Breast epithelium (tissue), 4 donors: ENCODE measurements around the gene IL17RD. TPM values are rescaled to one million over a fixed set of nuclear protein-coding genes. Genes with fewer than 3 reads are reported as not detected.
A peak's percentile ranks its signal among the peaks of the same experiment; 100 is the strongest.

Experiments used
- DNase-seq, 2 donors: peaks; one replicate each; pipeline ENCODE4 v3.0.0-alpha.2; 2019; ENCODE audit warnings: low spot score in 2 of 2
- H3K27ac ChIP-seq, 2 donors: fragments of 200-600 bp; sonication (generic) in 1 of 2; one replicate each; pipeline ENCODE4 v1.5.1; 2016 to 2019; ENCODE audit warnings: mild to moderate bottlenecking in 1 of 2
- H3K27me3 ChIP-seq, 2 donors: fragments of 200-600 bp; sonication (generic) in 1 of 2; one replicate each; pipeline versions ENCODE4 v1.5.1 to v1.6.0; 2017 to 2019; ENCODE audit warnings: control low read depth in 1 of 2, mild to moderate bottlenecking in 1 of 2
- H3K36me3 ChIP-seq: fragments of 200-600 bp; one replicate; pipeline ENCODE4 v1.5.1; 2019
- H3K4me1 ChIP-seq, 2 donors: fragments of 200-600 bp; sonication (generic); one replicate each; pipeline ENCODE4 v1.5.1; 2016 to 2019; ENCODE audit warnings: control low read depth in 1 of 2
- H3K4me3 ChIP-seq, 3 donors: fragments of 200-600 bp; sonication (generic); 1 replicate in 2 of 3; 2 replicates in 1 of 3; pipeline ENCODE4 v1.5.1; 2016 to 2019; ENCODE audit warnings: mild to moderate bottlenecking in 3 of 3, moderate library complexity in 2 of 3
- H3K9me3 ChIP-seq, 2 donors: fragments of 200-600 bp; sonication (generic) in 1 of 2; one replicate each; pipeline ENCODE4 v1.5.1; 2016 to 2019; ENCODE audit warnings: control low read depth in 1 of 2
- POLR2A ChIP-seq: fragments of 450-650 bp; IDR thresholded peaks from one replicate; pipeline ENCODE4 v1.6.1; 2016; ENCODE audit warnings: antibody characterized with exemption, mild to moderate bottlenecking, moderate library complexity
- POLR2AphosphoS5 ChIP-seq, 3 donors: sonication (generic); formaldehyde crosslinking; IDR thresholded peaks; one replicate each; pipeline ENCODE4 v1.6.1; 2017; ENCODE audit warnings: antibody characterized with exemption in 3 of 3
- intact Hi-C: fragments of 100-400 bp; cut with DNase I; formaldehyde crosslinking; loops from one replicate; pipeline ENCODE4 v1.15.1; 2023; ENCODE audit warnings: low total_unique reads
- total RNA-seq, 3 donors: library from RNA; depleted of rRNA; stranded (reverse); fragments of >200 nt; gene quantifications; one replicate each; pipeline ENCODE4 v1.1.0, GENCODE V29; 2016
- TF ChIP-seq, protein P1 (sequence below), 3 donors: fragments of 450-650 bp; IDR thresholded peaks; one replicate each; pipeline ENCODE4 v1.5.1; 2016 to 2017; ENCODE audit warnings: antibody characterized with exemption in 3 of 3, mild to moderate bottlenecking in 3 of 3, moderate library complexity in 3 of 3

Gene IL17RD
- total RNA-seq, 3 donors from 2014 or later = 3.0 to 31.8 (median 31.0) TPM

DNA sequence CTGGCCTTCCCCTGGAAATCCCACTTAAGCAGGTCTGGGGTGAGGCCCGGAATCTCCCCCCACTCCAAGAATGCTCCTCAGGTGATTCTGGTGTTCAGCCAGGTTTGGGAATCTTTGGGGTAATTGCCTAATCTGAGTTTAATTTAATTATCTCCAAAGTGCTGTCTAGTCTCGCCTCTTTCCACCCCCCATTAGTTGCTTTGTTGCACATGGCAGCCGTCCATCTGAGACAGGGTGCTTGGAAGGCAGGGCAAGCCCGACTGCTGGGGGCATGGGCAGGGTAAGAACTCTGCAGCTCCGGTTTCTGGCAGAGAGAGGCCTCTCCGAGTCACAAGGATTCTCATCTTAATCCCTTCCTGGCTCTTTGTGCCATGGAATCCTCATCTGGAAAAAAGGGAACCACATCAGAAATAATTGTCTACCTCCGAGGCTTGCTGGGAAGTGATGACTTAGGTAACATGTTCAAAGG, 15.0 kb downstream of the IL17RD start:
- no peaks in the 10 kb centered on the region for H3K9me3 ChIP-seq
- peaks cover 0 to 3% of the 10 kb centered on the region in 2 donors for H3K4me1 ChIP-seq
- intact Hi-C loops = no loop called here
- TF ChIP-seq, protein P1, sequence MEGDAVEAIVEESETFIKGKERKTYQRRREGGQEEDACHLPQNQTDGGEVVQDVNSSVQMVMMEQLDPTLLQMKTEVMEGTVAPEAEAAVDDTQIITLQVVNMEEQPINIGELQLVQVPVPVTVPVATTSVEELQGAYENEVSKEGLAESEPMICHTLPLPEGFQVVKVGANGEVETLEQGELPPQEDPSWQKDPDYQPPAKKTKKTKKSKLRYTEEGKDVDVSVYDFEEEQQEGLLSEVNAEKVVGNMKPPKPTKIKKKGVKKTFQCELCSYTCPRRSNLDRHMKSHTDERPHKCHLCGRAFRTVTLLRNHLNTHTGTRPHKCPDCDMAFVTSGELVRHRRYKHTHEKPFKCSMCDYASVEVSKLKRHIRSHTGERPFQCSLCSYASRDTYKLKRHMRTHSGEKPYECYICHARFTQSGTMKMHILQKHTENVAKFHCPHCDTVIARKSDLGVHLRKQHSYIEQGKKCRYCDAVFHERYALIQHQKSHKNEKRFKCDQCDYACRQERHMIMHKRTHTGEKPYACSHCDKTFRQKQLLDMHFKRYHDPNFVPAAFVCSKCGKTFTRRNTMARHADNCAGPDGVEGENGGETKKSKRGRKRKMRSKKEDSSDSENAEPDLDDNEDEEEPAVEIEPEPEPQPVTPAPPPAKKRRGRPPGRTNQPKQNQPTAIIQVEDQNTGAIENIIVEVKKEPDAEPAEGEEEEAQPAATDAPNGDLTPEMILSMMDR (IDR thresholded peaks at IDR 0.05) = no peak
- no peaks in the 10 kb centered on the region for H3K36me3 ChIP-seq
- peak overlapping the region; percentile 60 to 79 for H3K27ac ChIP-seq
- H3K4me3 ChIP-seq = no peak overlapping the region
- H3K27me3 ChIP-seq = no peaks in the 10 kb centered on the region
- DNase-seq = peak in 1 of 2 donors; percentile 66

DNA sequence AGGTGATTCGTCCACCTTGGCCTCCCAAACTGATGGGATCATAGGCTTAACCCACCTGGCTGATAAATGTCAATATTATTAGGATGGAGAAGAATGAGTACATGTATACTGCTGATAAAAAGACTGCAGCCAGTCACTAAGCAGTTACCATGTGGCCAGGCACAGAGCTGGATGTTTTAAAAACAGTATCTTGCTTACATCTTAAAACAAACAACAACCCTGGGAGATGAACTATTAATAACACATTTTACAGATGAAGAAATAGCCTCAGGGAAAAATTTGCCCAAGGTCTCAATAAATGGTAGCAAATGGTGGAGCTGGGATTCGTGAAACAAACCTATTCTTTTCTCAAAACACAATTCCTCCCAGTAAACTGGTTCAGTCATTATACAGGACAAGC, 18.1 kb downstream of the IL17RD start:
- TF ChIP-seq POLR2A (no peak), POLR2AphosphoS5 (IDR thresholded peaks at IDR 0.05) (no peak)
- TF ChIP-seq, protein P1 (IDR thresholded peaks at IDR 0.05) = no peak
- H3K27ac ChIP-seq = peak overlapping the region in 1 of 2 donors; percentile 44
- no peaks in the 10 kb centered on the region for H3K36me3 ChIP-seq
- no peak overlapping the region for H3K4me3 ChIP-seq
- DNase-seq = no peak
- intact Hi-C loops = no loop called here
- no peaks in the 10 kb centered on the region for H3K27me3 ChIP-seq
- H3K4me1 ChIP-seq = peaks cover 0 to 3% of the 10 kb centered on the region in 2 donors
- H3K9me3 ChIP-seq = no peaks in the 10 kb centered on the region

DNA sequence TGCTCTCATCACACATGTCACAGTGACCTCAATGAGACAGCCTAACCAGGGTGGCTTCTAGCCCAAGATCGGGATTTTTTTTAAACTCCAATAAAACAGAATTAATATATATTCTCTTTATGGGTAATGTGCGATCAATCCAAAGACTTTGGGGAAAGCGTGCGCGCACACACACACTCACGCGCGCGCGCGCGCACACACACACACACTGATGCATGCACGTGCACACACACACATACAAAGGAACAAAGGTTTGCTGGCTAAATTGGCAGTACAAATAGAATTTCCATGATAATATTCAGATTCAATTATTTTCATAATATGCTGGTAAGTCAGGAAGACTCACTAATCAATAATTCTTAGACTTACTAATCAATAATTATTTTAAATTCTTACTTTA, 19.3 kb downstream of the IL17RD start:
- Histone ChIP-seq H3K27me3 (no peaks in the 10 kb centered on the region), H3K36me3 (no peaks in the 10 kb centered on the region), H3K27ac (no peak overlapping the region), H3K4me3 (no peak overlapping the region), H3K9me3 (no peaks in the 10 kb centered on the region), H3K4me1 (no peaks in the 10 kb centered on the region)
- intact Hi-C loops = no loop called here
- TF ChIP-seq, protein P1 (IDR thresholded peaks at IDR 0.05) = no peak
- TF ChIP-seq POLR2AphosphoS5 (IDR thresholded peaks at IDR 0.05) = no peak
- TF ChIP-seq POLR2A = no peak
- no peak for DNase-seq

DNA sequence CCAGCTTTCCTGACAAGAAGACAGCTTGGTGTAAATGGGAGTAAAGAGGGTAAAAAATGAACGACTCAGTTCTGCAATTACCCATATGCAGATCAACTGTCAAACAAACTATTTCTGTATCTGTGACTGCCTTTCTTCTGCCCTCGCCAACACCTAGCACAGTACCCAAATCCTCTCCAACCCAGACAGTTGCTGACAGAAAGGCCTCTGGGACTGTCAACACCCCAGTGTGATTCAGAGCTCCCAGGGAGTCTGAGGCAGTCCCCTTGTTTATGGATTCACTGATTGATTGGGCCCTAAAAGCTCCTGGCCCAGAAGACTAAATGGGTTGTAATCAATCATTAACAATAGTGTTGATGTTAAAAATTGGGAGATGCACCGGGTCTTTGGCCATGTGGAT, 20.2 kb downstream of the IL17RD start:
- Histone ChIP-seq H3K4me1 (no peaks in the 10 kb centered on the region), H3K9me3 (no peaks in the 10 kb centered on the region), H3K4me3 (no peak overlapping the region), H3K27me3 (no peaks in the 10 kb centered on the region), H3K27ac (peak overlapping the region in 1 of 2 donors; percentile 19), H3K36me3 (no peaks in the 10 kb centered on the region)
- intact Hi-C loops = no loop called here
- TF ChIP-seq POLR2AphosphoS5 (IDR thresholded peaks at IDR 0.05) (no peak), POLR2A (no peak)
- TF ChIP-seq, protein P1 (IDR thresholded peaks at IDR 0.05) = no peak
- DNase-seq = no peak

DNA sequence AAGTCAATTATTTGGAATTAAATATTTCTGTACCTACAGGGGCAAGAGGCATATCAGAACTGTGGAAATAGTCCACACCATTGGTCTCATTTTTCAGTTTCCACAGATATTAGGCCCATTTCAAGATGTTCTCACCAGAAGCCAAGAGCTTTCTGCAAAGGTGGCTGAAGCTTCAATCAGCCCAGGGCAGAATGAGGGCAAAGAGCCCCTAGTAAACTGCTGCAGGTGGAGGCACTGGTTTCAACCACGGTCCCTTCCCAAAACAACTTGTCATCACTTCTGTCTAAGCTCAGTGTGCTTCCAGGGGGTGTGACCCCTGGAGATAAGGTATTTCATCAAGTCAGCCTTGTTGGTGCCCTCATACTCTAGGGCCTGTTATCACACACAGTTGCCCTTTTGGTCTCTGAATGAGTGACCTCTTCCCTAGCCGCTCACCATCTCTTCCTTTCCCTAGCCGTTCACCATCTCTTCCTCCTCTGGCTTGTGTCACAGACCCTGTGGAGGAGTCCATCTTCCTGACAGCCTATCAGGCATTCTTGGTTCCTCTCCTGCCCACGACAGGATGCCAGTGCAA, 21.2 kb downstream of the IL17RD start:
- no peak overlapping the region for H3K4me3 ChIP-seq
- H3K36me3 ChIP-seq = no peaks in the 10 kb centered on the region
- no peaks in the 10 kb centered on the region for H3K4me1 ChIP-seq
- H3K27me3 ChIP-seq = no peaks in the 10 kb centered on the region
- no peak for DNase-seq
- TF ChIP-seq POLR2AphosphoS5 (IDR thresholded peaks at IDR 0.05) (no peak), POLR2A (no peak)
- intact Hi-C loops = no loop called here
- peak overlapping the region; percentile 75 to 87 for H3K27ac ChIP-seq
- no peaks in the 10 kb centered on the region for H3K9me3 ChIP-seq

DNA sequence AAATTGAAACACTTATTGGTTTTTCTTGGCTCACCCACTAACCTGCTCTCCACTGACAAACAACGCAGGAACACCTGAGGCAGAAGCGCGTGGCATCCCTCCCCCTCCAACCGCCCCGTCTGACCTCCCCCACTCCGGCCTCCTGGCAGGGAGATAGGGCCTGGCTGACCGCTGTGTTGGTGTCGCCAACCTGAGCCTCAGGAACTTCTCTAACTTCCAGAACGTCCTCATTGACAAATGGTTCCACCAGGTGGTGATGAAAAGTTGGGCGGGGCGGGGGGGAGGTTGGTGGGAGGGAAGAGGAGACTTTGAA, 22.8 kb downstream of the IL17RD start:
- TF ChIP-seq, protein P1 (IDR thresholded peaks at IDR 0.05) = no peak
- no peak for TF ChIP-seq POLR2A
- no peak for TF ChIP-seq POLR2AphosphoS5 (IDR thresholded peaks at IDR 0.05)
- no peaks in the 10 kb centered on the region for H3K4me1 ChIP-seq
- no peaks in the 10 kb centered on the region for H3K36me3 ChIP-seq
- H3K9me3 ChIP-seq = no peaks in the 10 kb centered on the region
- DNase-seq = no peak
- peak overlapping the region; percentile 7 to 50 (median 11) for H3K4me3 ChIP-seq
- intact Hi-C loops = no loop called here
- H3K27me3 ChIP-seq = no peaks in the 10 kb centered on the region
- H3K27ac ChIP-seq = peak overlapping the region; percentile 75 to 87
